Aorta (tissue), 5 donors: ENCODE data around the gene GLRA3. TPM values are rescaled to one million over a fixed set of nuclear protein-coding genes. Genes with fewer than 3 reads are reported as not detected.

ENCODE experiments used
- ATAC-seq: fragments of 200-7000 bp; cut with Tn5 transposase; one replicate; pipeline ENCODE4 v1.9.1; 2022; ENCODE audit warnings: moderate library complexity; ENCODE audit not compliant: low FRiP score
- DNase-seq, 2 donors: peaks; one replicate each; pipeline ENCODE4 v3.0.0-alpha.2; 2020
- H3K27ac ChIP-seq, 2 donors: one replicate each; pipeline ENCODE4 v1.5.1; 2013; ENCODE audit warnings: low read length in 2 of 2, mild to moderate bottlenecking in 2 of 2, moderate library complexity in 2 of 2, control low read depth in 1 of 2, inconsistent platforms in 1 of 2, low read depth in 1 of 2
- H3K27me3 ChIP-seq, 2 donors: one replicate each; pipeline ENCODE4 v1.6.1; 2013; ENCODE audit warnings: control low read depth in 1 of 2, low read length in 1 of 2, mild to moderate bottlenecking in 1 of 2, moderate library complexity in 1 of 2; ENCODE audit not compliant: insufficient read depth in 2 of 2, control insufficient read depth in 1 of 2
- H3K36me3 ChIP-seq, 2 donors: one replicate each; pipeline ENCODE4 v1.6.1; 2013; ENCODE audit warnings: control low read depth in 1 of 2, low read length in 1 of 2, mild to moderate bottlenecking in 1 of 2; ENCODE audit not compliant: insufficient read depth in 2 of 2, control insufficient read depth in 1 of 2
- H3K4me1 ChIP-seq, 2 donors: one replicate each; pipeline ENCODE4 v1.6.1; 2013; ENCODE audit warnings: low read length in 2 of 2, control low read depth in 1 of 2, mild to moderate bottlenecking in 1 of 2, moderate library complexity in 1 of 2; ENCODE audit not compliant: insufficient read depth in 2 of 2, control insufficient read depth in 1 of 2
- H3K4me3 ChIP-seq, 2 donors: one replicate each; pipeline ENCODE4 v1.5.1; 2013; ENCODE audit warnings: low read length in 2 of 2, control low read depth in 1 of 2, mild to moderate bottlenecking in 1 of 2
- H3K9me3 ChIP-seq: one replicate; pipeline ENCODE4 v1.6.1; 2013; ENCODE audit warnings: mild to moderate bottlenecking, low read length; ENCODE audit not compliant: control insufficient read depth
- WGBS, 2 donors: extraction: QIAGEN DNeasy Blood & Tissue Kit; methylation state at CpG; one replicate each; pipeline ENCODE4 v1.1.7; 2013; 5-methylcytosine and 5-hydroxymethylcytosine counted together
- intact Hi-C, 2 donors: fragments of 100-400 bp; cut with DNase I; formaldehyde crosslinking; loops; one replicate each; pipeline versions ENCODE4 v1.14.2 to v1.15.0; 2022
- polyA plus RNA-seq, 2 donors: library from polyadenylated mRNA; stranded (reverse); fragments of 200-250 nt; gene quantifications; one replicate each; pipeline ENCODE4 v1.2.3, GENCODE V29; 2013
- total RNA-seq, 2 donors: library from RNA; stranded (reverse); fragmentation: NEBNext Ultra II Directional; extraction: Animal tissue kit (Norgen Biotek cat#: 25700); gene quantifications; one replicate each; pipeline ENCODE4 v1.2.1, GENCODE V29; 2021
- donor health status: healthy with polysubstance abuse.
- donor health status: Bipolar disorder and iron deficiency.
- donor health status: DM: no; HTN: no; CAD: no.
- donor health status: DM: no; HTN: no; CAD: no.
- donor health status: DM: yes; HTN: yes; CAD: no.

The GLRA3 gene
- total and polyA plus RNA-seq, 4 donors, result not detected

GRCh38 chr4:174834477-174834876 is 5.4 kb upstream of the GLRA3 start:
- no peaks in the 10 kb centered on the region for H3K27me3 ChIP-seq
- no peaks in the 10 kb centered on the region for H3K9me3 ChIP-seq
- no peak overlapping the region for H3K4me3 ChIP-seq
- H3K36me3 ChIP-seq, result no peaks in the 10 kb centered on the region
- ATAC-seq (no peak), DNase-seq (no peak)
- 88 to 100% methylated on average over 2 of the region's 2 CpGs for WGBS, 2 donors
- no peaks in the 10 kb centered on the region for H3K4me1 ChIP-seq
- no peak overlapping the region for H3K27ac ChIP-seq
- intact Hi-C loops, result no loop called here

- no peaks in the 10 kb centered on the region for H3K27me3 ChIP-seq
- H3K36me3 ChIP-seq, result no peaks in the 10 kb centered on the region
- DNase-seq (no peak), ATAC-seq (no peak)
- H3K4me3 ChIP-seq, result no peak overlapping the region
- H3K9me3 ChIP-seq, result peaks cover 2% of the 10 kb centered on the region
- no peaks in the 10 kb centered on the region for H3K4me1 ChIP-seq
- intact Hi-C loops, result no loop called here
- H3K27ac ChIP-seq, result no peak overlapping the region
Measured at GRCh38 chr4:174826660-174827059, 2.4 kb downstream of the GLRA3 start.

- H3K27me3 ChIP-seq, result no peaks in the 10 kb centered on the region
- H3K4me1 ChIP-seq, result no peaks in the 10 kb centered on the region
- H3K27ac ChIP-seq, result no peak overlapping the region
- peaks cover 6% of the 10 kb centered on the region for H3K9me3 ChIP-seq
- H3K36me3 ChIP-seq, result no peaks in the 10 kb centered on the region
- 87 to 92% methylated on average over 3 of the region's 3 CpGs for WGBS, 2 donors
- DNase-seq (no peak), ATAC-seq (no peak)
- no peak overlapping the region for H3K4me3 ChIP-seq
- intact Hi-C loops, result no loop called here
Measured at GRCh38 chr4:174815282-174815681, 13.8 kb downstream of the GLRA3 start.

- intact Hi-C loops, result no loop called here
- ATAC-seq, result no peak
- H3K27ac ChIP-seq, result no peak overlapping the region
- DNase-seq, result no peak
- H3K36me3 ChIP-seq, result no peaks in the 10 kb centered on the region
- no peak overlapping the region for H3K4me3 ChIP-seq
- no peaks in the 10 kb centered on the region for H3K4me1 ChIP-seq
- 12 to 23% methylated on average over 2 of the region's 2 CpGs for WGBS, 2 donors
- H3K9me3 ChIP-seq, result peaks cover 6% of the 10 kb centered on the region
- no peaks in the 10 kb centered on the region for H3K27me3 ChIP-seq
Measured at GRCh38 chr4:174813292-174813691, 15.8 kb downstream of the GLRA3 start.

- intact Hi-C loops, result no loop called here
Measured at GRCh38 chr4:174810834-174811233, 18.2 kb downstream of the GLRA3 start.

GRCh38 chr4:174808836-174809235 is 20.2 kb downstream of the GLRA3 start:
- no peak overlapping the region for H3K4me3 ChIP-seq
- DNase-seq (no peak), ATAC-seq (no peak)
- no peaks in the 10 kb centered on the region for H3K36me3 ChIP-seq
- no peak overlapping the region for H3K27ac ChIP-seq
- H3K9me3 ChIP-seq, result peaks cover under 1% of the 10 kb centered on the region
- intact Hi-C loops, result no loop called here
- H3K4me1 ChIP-seq, result no peaks in the 10 kb centered on the region
- 83 to 90% methylated on average over 5 of the region's 5 CpGs for WGBS, 2 donors
- H3K27me3 ChIP-seq, result no peaks in the 10 kb centered on the region

More at GRCh38 chr4:174810834-174811233, 18.2 kb downstream of the GLRA3 start:
- Histone ChIP-seq H3K9me3 (peaks cover 6% of the 10 kb centered on the region), H3K36me3 (no peaks in the 10 kb centered on the region), H3K4me1 (no peaks in the 10 kb centered on the region), H3K27ac (no peak overlapping the region), H3K4me3 (no peak overlapping the region), H3K27me3 (no peaks in the 10 kb centered on the region)
- no peak for ATAC-seq
- no peak for DNase-seq
- 42 to 51% methylated on average over 2 of the region's 2 CpGs for WGBS, 2 donors

GRCh38 chr4:174808119-174808518 is 20.9 kb downstream of the GLRA3 start:
- H3K36me3 ChIP-seq, result no peaks in the 10 kb centered on the region
- H3K27ac ChIP-seq, result no peak overlapping the region
- DNase-seq (no peak), ATAC-seq (no peak)
- no peaks in the 10 kb centered on the region for H3K4me1 ChIP-seq
- H3K9me3 ChIP-seq, result no peaks in the 10 kb centered on the region
- WGBS, 2 donors, result 88 to 90% methylated on average over 2 of the region's 2 CpGs
- H3K27me3 ChIP-seq, result no peaks in the 10 kb centered on the region
- H3K4me3 ChIP-seq, result no peak overlapping the region
- intact Hi-C loops, result no loop called here

- H3K4me1 ChIP-seq, result no peaks in the 10 kb centered on the region
- no peak overlapping the region for H3K4me3 ChIP-seq
- no peaks in the 10 kb centered on the region for H3K9me3 ChIP-seq
- ATAC-seq (no peak), DNase-seq (no peak)
- WGBS, 2 donors, result 90 to 94% methylated on average over 1 of the region's 1 CpG
- no peak overlapping the region for H3K27ac ChIP-seq
- intact Hi-C loops, result no loop called here
- H3K27me3 ChIP-seq, result no peaks in the 10 kb centered on the region
- no peaks in the 10 kb centered on the region for H3K36me3 ChIP-seq
Measured at GRCh38 chr4:174805746-174806145, 23.3 kb downstream of the GLRA3 start.

- no peak overlapping the region for H3K4me3 ChIP-seq
- DNase-seq, result no peak
- no peaks in the 10 kb centered on the region for H3K4me1 ChIP-seq
- WGBS, 2 donors, result 40 to 45% methylated on average over 3 of the region's 3 CpGs
- H3K36me3 ChIP-seq, result no peaks in the 10 kb centered on the region
- no peak for ATAC-seq
- intact Hi-C loops, result no loop called here
- no peaks in the 10 kb centered on the region for H3K27me3 ChIP-seq
- H3K9me3 ChIP-seq, result no peaks in the 10 kb centered on the region
- H3K27ac ChIP-seq, result no peak overlapping the region
Measured at GRCh38 chr4:174794543-174795094, 34.4 kb downstream of the GLRA3 start.
